CD4-positive, alpha-beta T cell treated with Interferon alpha-2 for 1 hour (primary cell): Measurements from ENCODE around the gene PLA2G4C.

Experiments used
- DNase-seq, 2 donors: peaks; one replicate each; pipeline ENCODE4 v3.0.0-alpha.2; 2020 to 2022

PLA2G4C gene

GRCh38 chr19:48110350-48110966, at the start of gene PLA2G4C:
PLA2G4C (minus strand) TSS chr19:48110817; CDS start chr19:48106529, 4,288 bp downstream.
- peak; percentile 82 to 83 for DNase-seq

- DNase-seq, result no peak
Measured at GRCh38 chr19:48158210-48158790, 47.7 kb upstream of the PLA2G4C start.

GRCh38 chr19:48154003-48154402, 43.4 kb upstream of the PLA2G4C start:
- DNase-seq, result no peak

GRCh38 chr19:48152551-48152950, 41.9 kb upstream of the PLA2G4C start:
- peak; percentile 38 to 74 for DNase-seq

GRCh38 chr19:48149430-48149829, 38.8 kb upstream of the PLA2G4C start:
- no peak for DNase-seq

- DNase-seq, result no peak
Measured at GRCh38 chr19:48148576-48148975, 38.0 kb upstream of the PLA2G4C start.

GRCh38 chr19:48147597-48148175, 37.1 kb upstream of the PLA2G4C start:
- no peak for DNase-seq

- DNase-seq, result no peak
Measured at GRCh38 chr19:48139053-48139452, 28.4 kb upstream of the PLA2G4C start.

GRCh38 chr19:48137411-48137810, 26.8 kb upstream of the PLA2G4C start:
- DNase-seq, result no peak

GRCh38 chr19:48136547-48136946, 25.9 kb upstream of the PLA2G4C start:
- no peak for DNase-seq

GRCh38 chr19:48135411-48135810, 24.8 kb upstream of the PLA2G4C start:
- no peak for DNase-seq

- no peak for DNase-seq
Measured at GRCh38 chr19:48133094-48133493, 22.5 kb upstream of the PLA2G4C start.

GRCh38 chr19:48127561-48127960, 16.9 kb upstream of the PLA2G4C start:
- DNase-seq, result no peak

GRCh38 chr19:48123907-48124651, 13.5 kb upstream of the PLA2G4C start:
- no peak for DNase-seq

GRCh38 chr19:48122421-48122820, 11.8 kb upstream of the PLA2G4C start:
- no peak for DNase-seq

- no peak for DNase-seq
Measured at GRCh38 chr19:48121909-48122371, 11.3 kb upstream of the PLA2G4C start.

- no peak for DNase-seq
Measured at GRCh38 chr19:48121066-48121465, 10.4 kb upstream of the PLA2G4C start.

GRCh38 chr19:48120505-48120904, 9.9 kb upstream of the PLA2G4C start:
- DNase-seq, result no peak

GRCh38 chr19:48118131-48118517, 7.5 kb upstream of the PLA2G4C start:
- no peak for DNase-seq

- DNase-seq, result no peak
Measured at GRCh38 chr19:48117515-48118130, 7.0 kb upstream of the PLA2G4C start.

GRCh38 chr19:48113190-48113917, 2.7 kb upstream of the PLA2G4C start:
- DNase-seq, result no peak

GRCh38 chr19:48111280-48111679, 663 bp upstream of the PLA2G4C start:
- no peak for DNase-seq
